ENCODE data around the gene PMFBP1. TPM values are rescaled to one million over a fixed set of nuclear protein-coding genes. Genes with fewer than 3 reads are reported as not detected.

Gene PMFBP1
- total RNA-seq, 2 experiments from 2014 or later: 2.0 to 3.1 TPM

DNA sequence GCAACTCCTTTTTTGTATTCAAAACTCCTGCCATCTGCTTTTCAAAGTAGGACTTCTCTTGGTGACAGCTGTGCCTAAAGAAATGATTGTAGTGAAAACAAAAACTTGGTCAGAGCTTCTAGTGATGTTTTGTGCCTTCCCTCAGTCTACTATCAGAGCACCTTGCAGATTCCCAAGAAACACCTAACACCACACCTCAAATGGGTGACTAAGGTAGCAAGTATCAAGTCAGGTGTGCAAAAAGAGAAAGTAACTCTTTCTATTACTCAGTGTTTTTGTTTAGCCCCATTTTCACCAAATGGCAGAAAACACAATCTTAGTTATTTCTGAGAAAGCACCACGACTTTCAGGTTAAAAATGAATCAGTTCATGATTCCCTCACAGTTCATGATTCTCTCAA, 2.0 kb upstream of the PMFBP1 start:
- ChIA-PET CTCF (ENCODE audit: unreplicated experiment) (no interaction called here), POLR2A (no interaction called here)
- no TSS peak for BruUV-seq (replicated peaks)
- Histone ChIP-seq H3K27ac (ENCODE audit: low read depth, low read length, poor library complexity, severe bottlenecking) (no peak overlapping the region), H3K9me3 (ENCODE audit: low read length) (peaks cover 8% of the 10 kb centered on the region; the same call in 1 of the 2 replicates), H2AFZ (ENCODE audit: low read length) (no peak overlapping the region), H3K4me3 (ENCODE audit: low read depth, low read length, poor library complexity, severe bottlenecking) (no peak overlapping the region), H4K20me1 (ENCODE audit: insufficient read depth, low read length) (no peaks in the 10 kb centered on the region), H3K36me3 (ENCODE audit: insufficient read depth, low read length) (no peaks in the 10 kb centered on the region), H3K4me2 (ENCODE audit: low read length) (no peak overlapping the region), H3K4me1 (ENCODE audit: insufficient read depth, low read length, poor library complexity, severe bottlenecking) (peaks cover 8% of the 10 kb centered on the region), H3K9me2 (ENCODE audit: insufficient read depth, low read length) (no peaks in the 10 kb centered on the region), H3K79me2 (ENCODE audit: insufficient read depth, low read depth, low read length) (no peaks in the 10 kb centered on the region)
- intact Hi-C loops (cut with micrococcal nuclease; ENCODE audit: unreplicated experiment): no loop called here
- TF ChIP-seq EZH2phosphoT487 (IDR thresholded peaks at IDR 0.05; ENCODE audit: borderline replicate concordance, low read depth, low read length): no peak
- TF ChIP-seq, protein P1, sequence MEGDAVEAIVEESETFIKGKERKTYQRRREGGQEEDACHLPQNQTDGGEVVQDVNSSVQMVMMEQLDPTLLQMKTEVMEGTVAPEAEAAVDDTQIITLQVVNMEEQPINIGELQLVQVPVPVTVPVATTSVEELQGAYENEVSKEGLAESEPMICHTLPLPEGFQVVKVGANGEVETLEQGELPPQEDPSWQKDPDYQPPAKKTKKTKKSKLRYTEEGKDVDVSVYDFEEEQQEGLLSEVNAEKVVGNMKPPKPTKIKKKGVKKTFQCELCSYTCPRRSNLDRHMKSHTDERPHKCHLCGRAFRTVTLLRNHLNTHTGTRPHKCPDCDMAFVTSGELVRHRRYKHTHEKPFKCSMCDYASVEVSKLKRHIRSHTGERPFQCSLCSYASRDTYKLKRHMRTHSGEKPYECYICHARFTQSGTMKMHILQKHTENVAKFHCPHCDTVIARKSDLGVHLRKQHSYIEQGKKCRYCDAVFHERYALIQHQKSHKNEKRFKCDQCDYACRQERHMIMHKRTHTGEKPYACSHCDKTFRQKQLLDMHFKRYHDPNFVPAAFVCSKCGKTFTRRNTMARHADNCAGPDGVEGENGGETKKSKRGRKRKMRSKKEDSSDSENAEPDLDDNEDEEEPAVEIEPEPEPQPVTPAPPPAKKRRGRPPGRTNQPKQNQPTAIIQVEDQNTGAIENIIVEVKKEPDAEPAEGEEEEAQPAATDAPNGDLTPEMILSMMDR (conservative IDR thresholded peaks at IDR 0.05; ENCODE audit: low read length): no peak
- DNase-seq (ENCODE audit: low spot score): no peak

- Histone ChIP-seq H3K36me3 (ENCODE audit: insufficient read depth, low read length) (no peaks in the 10 kb centered on the region), H3K9me3 (ENCODE audit: low read length) (peaks cover 8% of the 10 kb centered on the region; the same call in 1 of the 2 replicates), H3K27ac (ENCODE audit: low read depth, low read length, poor library complexity, severe bottlenecking) (no peak overlapping the region), H3K4me2 (ENCODE audit: low read length) (no peak overlapping the region), H3K9me2 (ENCODE audit: insufficient read depth, low read length) (no peaks in the 10 kb centered on the region), H4K20me1 (ENCODE audit: insufficient read depth, low read length) (no peaks in the 10 kb centered on the region), H3K4me1 (ENCODE audit: insufficient read depth, low read length, poor library complexity, severe bottlenecking) (peaks cover 8% of the 10 kb centered on the region), H2AFZ (ENCODE audit: low read length) (no peak overlapping the region), H3K4me3 (ENCODE audit: low read depth, low read length, poor library complexity, severe bottlenecking) (no peak overlapping the region), H3K79me2 (ENCODE audit: insufficient read depth, low read depth, low read length) (no peaks in the 10 kb centered on the region)
- no peak for TF ChIP-seq EZH2phosphoT487 (IDR thresholded peaks at IDR 0.05; ENCODE audit: borderline replicate concordance, low read depth, low read length)
- ChIA-PET POLR2A (interaction anchor here (0.6 to 1.4 kb wide), 5 partner anchors 11 to 667 kb away, joined by 3 to 5 read pairs (median 3); no protein-coding TSS in a partner anchor), CTCF (ENCODE audit: unreplicated experiment) (interaction anchor here (1.0 kb wide), 1 partner anchor 11 kb away, joined by 4 read pairs; no protein-coding TSS in a partner anchor)
- BruUV-seq (replicated peaks): no TSS peak
- intact Hi-C loops (cut with micrococcal nuclease; ENCODE audit: unreplicated experiment): no loop called here
- DNase-seq (ENCODE audit: low spot score): no peak
Observed at GRCh38 chr16:72171236-72171635, 719 bp downstream of the PMFBP1 start.

GRCh38 chr16:72169708-72170107, 2.2 kb downstream of the PMFBP1 start:
- intact Hi-C loops (cut with micrococcal nuclease; ENCODE audit: unreplicated experiment): no loop called here
- H3K9me3 ChIP-seq (ENCODE audit: low read length): peaks cover 8% of the 10 kb centered on the region; the same call in 1 of the 2 replicates
- BruUV-seq (replicated peaks): no TSS peak
- H3K4me3 ChIP-seq (ENCODE audit: low read depth, low read length, poor library complexity, severe bottlenecking): no peak overlapping the region
- H4K20me1 ChIP-seq (ENCODE audit: insufficient read depth, low read length): no peaks in the 10 kb centered on the region
- no peak overlapping the region for H2AFZ ChIP-seq (ENCODE audit: low read length)
- H3K27ac ChIP-seq (ENCODE audit: low read depth, low read length, poor library complexity, severe bottlenecking): no peak overlapping the region
- no peak overlapping the region for H3K4me2 ChIP-seq (ENCODE audit: low read length)
- DNase-seq (ENCODE audit: low spot score): no peak
- TF ChIP-seq, protein P1 (conservative IDR thresholded peaks at IDR 0.05; ENCODE audit: low read length): no peak
- no peak for TF ChIP-seq EZH2phosphoT487 (IDR thresholded peaks at IDR 0.05; ENCODE audit: borderline replicate concordance, low read depth, low read length)
- H3K4me1 ChIP-seq (ENCODE audit: insufficient read depth, low read length, poor library complexity, severe bottlenecking): peaks cover 8% of the 10 kb centered on the region
- H3K9me2 ChIP-seq (ENCODE audit: insufficient read depth, low read length): no peaks in the 10 kb centered on the region
- H3K36me3 ChIP-seq (ENCODE audit: insufficient read depth, low read length): no peaks in the 10 kb centered on the region
- ChIA-PET POLR2A (interaction anchor here (0.6 kb wide), 1 partner anchor 181 kb away, joined by 3 read pairs; no protein-coding TSS in a partner anchor), CTCF (ENCODE audit: unreplicated experiment) (no interaction called here)
- no peaks in the 10 kb centered on the region for H3K79me2 ChIP-seq (ENCODE audit: insufficient read depth, low read depth, low read length)

Measured in OCI-LY7 (cell line).